22Rv1 (cell line): ENCODE measurements around the gene HSPA4L.

Experiments
- ZFX ChIP-seq: fragments of 450-650 bp; IDR thresholded peaks from 2 replicates; pipeline ENCODE4 v1.6.1; 2017; ENCODE audit warnings: antibody characterized with exemption, borderline replicate concordance
- TF ChIP-seq, protein P1 (sequence below): fragments of 450-650 bp; IDR thresholded peaks from 2 replicates; pipeline ENCODE4 v1.5.1; 2017; ENCODE audit warnings: mild to moderate bottlenecking

DNA sequence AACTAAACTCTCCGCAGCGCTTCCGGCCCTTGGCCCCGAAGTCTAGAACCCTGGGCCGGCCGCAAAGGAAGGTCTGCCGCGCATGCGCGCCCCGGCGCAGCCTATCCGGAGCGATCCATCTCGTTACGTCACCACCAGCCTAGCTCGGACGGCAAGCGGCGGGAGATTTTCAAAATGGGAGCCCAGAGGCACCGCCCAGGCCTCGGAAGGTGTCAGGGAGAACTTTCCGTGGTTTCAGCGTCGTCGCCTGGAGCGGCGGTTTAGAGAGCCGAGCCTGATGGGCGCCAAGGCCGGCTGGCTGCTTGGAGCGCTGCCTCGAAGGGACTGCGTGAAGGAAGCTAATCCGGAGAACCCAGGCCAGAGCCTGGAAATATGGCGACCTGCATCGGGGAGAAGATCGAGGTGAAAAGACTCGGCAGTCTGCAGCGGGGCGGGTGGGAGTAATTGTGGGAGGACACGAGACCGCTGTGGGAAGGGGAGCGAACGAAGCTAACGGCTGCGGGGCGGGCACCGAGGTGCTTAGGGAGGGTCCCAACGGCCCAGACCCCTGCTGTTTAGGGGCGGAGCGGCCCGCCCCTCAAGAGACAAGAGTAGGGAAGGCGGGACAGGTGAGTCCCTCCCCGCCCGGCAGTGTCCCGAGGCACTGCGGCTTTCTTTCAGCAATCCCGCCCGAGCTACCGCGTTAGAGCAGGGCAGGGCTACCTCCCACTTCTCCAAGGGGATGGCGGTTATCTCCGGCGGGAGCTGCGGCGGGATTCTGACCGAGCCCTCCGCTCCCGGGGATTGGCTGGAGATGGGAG lies 98.8 kb downstream of the HSPA4L start, which contains the start of gene PLK4:
- TF ChIP-seq, protein P1, sequence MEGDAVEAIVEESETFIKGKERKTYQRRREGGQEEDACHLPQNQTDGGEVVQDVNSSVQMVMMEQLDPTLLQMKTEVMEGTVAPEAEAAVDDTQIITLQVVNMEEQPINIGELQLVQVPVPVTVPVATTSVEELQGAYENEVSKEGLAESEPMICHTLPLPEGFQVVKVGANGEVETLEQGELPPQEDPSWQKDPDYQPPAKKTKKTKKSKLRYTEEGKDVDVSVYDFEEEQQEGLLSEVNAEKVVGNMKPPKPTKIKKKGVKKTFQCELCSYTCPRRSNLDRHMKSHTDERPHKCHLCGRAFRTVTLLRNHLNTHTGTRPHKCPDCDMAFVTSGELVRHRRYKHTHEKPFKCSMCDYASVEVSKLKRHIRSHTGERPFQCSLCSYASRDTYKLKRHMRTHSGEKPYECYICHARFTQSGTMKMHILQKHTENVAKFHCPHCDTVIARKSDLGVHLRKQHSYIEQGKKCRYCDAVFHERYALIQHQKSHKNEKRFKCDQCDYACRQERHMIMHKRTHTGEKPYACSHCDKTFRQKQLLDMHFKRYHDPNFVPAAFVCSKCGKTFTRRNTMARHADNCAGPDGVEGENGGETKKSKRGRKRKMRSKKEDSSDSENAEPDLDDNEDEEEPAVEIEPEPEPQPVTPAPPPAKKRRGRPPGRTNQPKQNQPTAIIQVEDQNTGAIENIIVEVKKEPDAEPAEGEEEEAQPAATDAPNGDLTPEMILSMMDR, result 0 out of 2 replicates have a peak, but pooled peaks have one; percentile 6
- no peak for TF ChIP-seq ZFX
